GM18951 (cell line): ENCODE measurements around the gene PRMT7.
A peak's percentile ranks its signal among the peaks of the same experiment; 100 is the strongest.

Source experiments
- POLR2A ChIP-seq: IDR thresholded peaks from 4 replicates; pipeline ENCODE4 v1.6.1; 2011; ENCODE audit warnings: mild to moderate bottlenecking; ENCODE audit not compliant: insufficient read length, insufficient read depth; ENCODE audit errors: extremely low read depth
- in situ Hi-C: fragments of 300-500 bp; cut with MboI; formaldehyde crosslinking; loops from one replicate; pipeline ENCODE4 v1.12.0; 2022; ENCODE audit warnings: low sequenced_read_pairs, mixed read lengths, inconsistent platforms; ENCODE audit not compliant: unreplicated experiment

Gene PRMT7, protein sequence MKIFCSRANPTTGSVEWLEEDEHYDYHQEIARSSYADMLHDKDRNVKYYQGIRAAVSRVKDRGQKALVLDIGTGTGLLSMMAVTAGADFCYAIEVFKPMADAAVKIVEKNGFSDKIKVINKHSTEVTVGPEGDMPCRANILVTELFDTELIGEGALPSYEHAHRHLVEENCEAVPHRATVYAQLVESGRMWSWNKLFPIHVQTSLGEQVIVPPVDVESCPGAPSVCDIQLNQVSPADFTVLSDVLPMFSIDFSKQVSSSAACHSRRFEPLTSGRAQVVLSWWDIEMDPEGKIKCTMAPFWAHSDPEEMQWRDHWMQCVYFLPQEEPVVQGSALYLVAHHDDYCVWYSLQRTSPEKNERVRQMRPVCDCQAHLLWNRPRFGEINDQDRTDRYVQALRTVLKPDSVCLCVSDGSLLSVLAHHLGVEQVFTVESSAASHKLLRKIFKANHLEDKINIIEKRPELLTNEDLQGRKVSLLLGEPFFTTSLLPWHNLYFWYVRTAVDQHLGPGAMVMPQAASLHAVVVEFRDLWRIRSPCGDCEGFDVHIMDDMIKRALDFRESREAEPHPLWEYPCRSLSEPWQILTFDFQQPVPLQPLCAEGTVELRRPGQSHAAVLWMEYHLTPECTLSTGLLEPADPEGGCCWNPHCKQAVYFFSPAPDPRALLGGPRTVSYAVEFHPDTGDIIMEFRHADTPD

DNA sequence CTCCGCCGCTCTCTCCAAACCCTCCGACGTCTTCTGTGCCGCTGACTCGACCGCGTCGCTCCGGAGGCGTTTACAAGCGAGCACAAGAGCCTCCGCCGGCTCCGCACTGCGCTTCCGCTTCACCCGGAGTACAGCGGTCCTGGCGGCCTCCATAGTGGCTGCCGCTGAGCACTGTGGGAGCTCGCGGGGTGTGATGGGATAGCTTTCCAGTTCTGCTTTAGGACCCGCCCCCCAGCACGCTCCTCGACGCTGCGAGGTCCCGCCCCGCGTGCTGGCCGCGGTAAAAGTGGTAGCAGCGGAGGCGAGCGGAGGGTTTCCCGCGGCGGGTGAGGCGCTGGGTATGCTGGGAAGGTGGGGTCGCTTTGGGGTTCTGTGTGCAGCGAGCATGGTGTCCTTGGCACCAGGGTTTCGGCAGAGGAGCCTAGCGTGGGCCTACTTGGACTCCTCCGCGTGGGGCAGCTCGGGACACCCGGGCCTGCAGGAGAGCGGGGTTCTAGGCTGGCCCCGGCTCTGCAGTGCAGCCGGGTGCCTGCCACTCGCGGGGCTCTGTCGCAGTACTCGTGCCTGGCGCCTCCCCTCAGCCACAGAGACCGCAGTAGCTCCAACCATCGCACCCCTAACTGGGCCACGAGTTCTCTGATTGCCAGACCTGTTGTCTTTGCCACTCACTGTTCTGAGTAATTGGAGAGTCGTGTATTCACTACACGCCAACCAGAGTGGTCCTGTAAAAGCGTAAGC is at the start of gene PRMT7, which contains the start of gene SLC7A6OS:
TSS of gene PRMT7 (plus strand) at position 246 of the 738 bp plus-strand sequence. CDS start 4,961 bp downstream, outside the sequence.
TSS of gene SLC7A6OS (minus strand) at position 173 of the 738 bp plus-strand sequence. CDS start at position 153, 20 bp downstream.
- TF ChIP-seq POLR2A, result peak; percentile 93
- in situ Hi-C loops, result no loop called here

DNA sequence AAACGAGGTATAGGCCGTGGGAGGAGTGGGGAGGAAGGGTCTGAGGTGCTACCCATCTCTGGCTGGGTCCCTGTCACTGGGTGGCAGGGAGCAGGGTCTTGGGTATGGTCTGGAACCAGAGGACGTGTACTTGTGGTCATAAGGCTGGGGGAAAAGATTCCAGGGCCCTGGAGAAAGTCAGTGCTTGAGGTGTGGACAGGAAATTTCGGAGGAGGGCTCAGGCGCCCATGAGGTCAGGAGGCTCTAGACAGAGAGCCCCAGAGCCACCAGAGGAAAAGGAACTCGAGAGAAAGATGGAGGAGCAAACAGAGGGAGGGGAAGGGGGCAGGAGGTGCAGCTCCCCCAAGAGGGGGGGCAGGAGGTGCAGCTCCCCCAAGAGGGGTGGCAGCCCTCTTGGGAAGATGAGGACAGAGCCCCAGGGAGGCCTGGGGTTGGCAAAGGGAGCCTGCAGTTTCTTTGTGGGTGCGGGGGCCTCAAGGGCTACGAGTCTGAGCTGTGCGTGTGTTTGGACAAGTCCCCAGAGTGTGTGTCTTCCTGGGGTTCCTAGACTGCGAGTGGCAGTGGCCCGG is 47.2 kb upstream of the PRMT7 start:
- in situ Hi-C loops, result loop anchor here (5.0 kb wide), 1 partner anchor 69 kb away; no protein-coding TSS in a partner anchor

DNA sequence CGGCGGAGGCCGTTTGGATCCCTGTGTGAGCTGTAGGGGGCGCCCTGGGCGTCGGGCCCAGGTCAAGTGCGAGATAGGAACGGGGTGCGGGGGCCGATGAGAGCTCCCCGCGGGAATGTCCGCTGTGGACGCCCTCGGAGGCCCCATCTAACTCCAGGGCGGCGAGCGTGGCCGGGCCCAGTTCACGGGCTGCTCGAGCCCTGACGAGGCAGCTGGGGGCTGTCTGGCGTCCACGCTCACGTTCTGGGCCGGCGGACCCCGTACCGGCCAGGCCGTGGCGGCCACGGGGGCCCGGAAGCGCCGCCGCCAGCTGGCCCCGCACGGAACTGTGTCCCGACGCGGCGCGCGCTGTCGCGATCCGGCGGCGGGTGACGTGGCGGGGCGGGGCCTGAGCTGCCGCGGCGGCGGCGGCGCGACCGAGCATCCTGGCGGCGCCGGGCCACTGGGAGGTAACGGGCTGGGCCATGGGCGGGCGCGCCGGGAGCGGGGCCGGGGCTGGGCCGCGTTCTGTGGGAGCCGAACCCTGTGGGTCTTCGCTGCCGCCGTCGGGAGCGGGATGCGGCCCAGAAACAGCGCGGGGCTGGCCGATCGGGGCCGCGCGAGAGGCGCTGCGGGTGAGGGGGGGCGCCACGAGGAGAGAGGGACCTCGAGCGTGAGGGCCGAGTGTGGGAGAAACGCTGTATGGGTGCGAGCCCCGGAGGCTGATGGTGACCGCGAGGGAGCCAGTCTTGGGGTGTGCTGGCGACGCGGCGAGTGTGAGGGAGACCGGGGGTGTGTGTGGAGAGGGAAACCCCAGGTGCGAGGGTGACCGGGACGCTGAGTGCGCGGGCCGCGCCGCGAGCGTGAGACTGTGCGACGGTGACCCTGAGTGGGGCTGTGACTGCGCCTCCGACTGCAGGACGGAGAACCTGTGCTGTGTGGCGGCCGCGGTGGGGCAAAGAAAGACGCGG is 46.4 kb upstream of the PRMT7 start, which contains the start of gene SLC7A6:
TSS of gene SLC7A6 (plus strand) at position 399 of the 950 bp plus-strand sequence. CDS start 10,201 bp downstream, outside the sequence.
- TF ChIP-seq POLR2A, result peak; percentile 86
- in situ Hi-C loops, result loop anchor here (5.0 kb wide), 1 partner anchor 68 kb away; no protein-coding TSS in a partner anchor

More for the DNA sequence above, 47.2 kb upstream of the PRMT7 start:
- no peak for TF ChIP-seq POLR2A

DNA sequence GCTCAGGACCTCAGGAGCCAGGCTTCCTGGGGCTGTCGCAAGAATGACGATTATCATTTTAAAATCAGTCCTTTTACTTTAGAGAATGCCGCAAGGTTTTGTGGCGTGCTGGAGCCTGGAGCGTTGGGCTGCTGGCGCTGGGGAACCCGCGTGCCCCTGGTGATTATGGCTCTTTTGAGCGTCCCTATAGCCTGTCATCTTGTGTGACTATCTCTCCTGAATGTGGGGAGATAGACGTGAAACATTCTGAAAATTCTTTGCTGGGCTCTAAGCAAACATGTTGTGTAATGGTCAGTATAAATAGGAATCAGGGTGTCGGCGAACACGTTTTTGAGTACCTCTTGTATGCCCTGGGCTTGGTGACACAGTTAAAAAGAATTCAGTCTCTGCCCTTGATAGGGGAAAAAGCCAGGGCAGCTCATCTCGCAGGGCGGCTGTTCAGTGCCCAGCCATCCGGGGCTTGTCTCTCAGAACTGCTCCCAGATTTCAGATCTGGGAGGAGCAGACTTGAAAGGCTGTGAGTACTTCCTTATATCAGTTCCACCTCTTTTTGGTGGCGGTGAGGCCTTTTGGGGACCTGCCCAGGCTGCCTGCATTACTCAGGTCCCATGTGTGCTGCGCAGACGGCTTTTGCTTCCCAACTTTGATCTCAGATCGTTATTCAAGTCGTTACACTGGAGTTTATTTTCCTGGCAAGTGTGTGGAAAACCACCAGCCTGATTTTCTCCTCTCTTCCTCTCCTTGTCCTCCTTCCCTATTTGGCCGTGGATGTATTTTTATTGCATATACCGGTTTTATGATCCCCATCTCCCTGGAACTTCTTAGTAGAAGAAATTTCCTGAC is 45.5 kb upstream of the PRMT7 start:
- peak; percentile 53 for TF ChIP-seq POLR2A
- in situ Hi-C loops, result no loop called here

DNA sequence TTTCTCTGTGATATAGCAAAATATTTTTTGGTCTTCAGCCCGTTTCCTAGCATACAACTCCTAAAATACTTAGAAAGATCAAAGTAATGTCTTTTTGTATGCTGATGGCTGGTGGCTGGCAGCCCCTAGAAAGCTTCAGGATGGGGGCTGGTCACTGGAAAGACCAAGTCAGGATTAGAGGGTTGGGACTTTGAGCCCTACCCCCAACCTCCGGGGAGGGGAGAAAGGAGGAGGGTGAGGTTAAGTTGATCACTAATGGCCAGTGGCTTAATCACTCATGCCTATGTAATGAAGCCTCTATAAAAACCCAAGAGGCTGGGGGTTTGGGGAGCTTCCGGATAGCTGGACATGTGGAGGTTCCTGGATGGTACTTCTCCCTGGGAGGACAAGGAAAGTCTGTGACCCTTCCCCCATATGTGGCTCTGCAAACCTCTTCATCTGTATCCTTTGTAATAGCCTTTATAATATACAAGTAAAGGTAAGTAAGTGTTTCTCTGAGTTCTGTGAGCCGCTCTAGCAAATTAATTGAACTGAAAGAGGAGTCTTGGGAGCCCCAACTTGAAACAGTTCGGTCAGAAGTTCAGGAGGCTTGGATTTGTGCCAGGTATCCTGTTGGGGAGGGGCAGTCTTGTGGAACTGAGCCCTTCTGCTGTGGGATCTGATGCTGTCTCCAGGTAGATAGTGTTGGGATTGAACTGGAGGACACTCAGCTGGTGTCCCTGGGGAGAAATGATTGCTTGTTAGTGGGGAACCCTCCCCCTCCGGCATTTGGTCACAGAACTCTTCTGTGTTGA is 43.0 kb upstream of the PRMT7 start:
- no peak for TF ChIP-seq POLR2A
- in situ Hi-C loops, result no loop called here

DNA sequence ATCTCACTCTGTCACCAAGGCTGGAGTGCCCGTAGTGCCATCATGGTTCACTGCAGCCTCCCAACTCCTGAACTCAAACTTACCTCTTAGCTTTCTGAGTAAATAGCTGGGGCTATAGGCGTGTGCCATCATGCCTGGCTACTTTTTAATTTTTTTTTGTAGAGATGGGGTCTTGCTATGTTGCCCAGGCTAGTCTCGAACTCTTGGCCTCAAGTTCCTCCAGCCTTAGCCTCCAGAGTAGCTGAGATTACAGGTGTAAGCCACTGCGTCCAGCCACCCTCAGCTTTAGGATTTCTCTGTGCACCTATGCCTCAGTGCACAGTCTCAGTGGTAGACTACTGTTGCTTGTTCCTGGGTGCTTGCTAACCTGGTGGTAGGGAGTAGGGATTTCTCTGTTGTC is 41.0 kb upstream of the PRMT7 start:
- in situ Hi-C loops, result no loop called here

DNA sequence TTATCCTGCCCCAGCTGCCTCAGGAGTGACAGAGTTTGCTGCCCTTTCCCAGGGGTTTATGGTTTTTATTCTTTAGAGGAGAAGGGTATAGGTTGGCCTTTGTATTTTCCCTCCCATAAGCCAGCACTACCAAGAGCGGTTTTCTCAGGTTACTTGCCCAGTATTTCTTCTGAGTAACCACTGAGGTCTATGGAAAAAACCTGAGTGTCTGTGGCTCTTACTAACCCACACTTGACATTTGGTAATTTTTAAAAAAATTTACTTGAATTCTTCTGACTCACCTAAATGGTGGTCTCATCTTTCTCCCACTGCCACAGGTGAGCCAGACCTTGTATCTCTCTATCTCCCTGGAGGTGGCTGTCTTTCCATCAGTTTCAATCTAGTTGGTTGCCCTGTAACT is 40.5 kb upstream of the PRMT7 start:
- TF ChIP-seq POLR2A, result no peak
- in situ Hi-C loops, result no loop called here

More for the DNA sequence above, 41.0 kb upstream of the PRMT7 start:
- TF ChIP-seq POLR2A, result no peak

DNA sequence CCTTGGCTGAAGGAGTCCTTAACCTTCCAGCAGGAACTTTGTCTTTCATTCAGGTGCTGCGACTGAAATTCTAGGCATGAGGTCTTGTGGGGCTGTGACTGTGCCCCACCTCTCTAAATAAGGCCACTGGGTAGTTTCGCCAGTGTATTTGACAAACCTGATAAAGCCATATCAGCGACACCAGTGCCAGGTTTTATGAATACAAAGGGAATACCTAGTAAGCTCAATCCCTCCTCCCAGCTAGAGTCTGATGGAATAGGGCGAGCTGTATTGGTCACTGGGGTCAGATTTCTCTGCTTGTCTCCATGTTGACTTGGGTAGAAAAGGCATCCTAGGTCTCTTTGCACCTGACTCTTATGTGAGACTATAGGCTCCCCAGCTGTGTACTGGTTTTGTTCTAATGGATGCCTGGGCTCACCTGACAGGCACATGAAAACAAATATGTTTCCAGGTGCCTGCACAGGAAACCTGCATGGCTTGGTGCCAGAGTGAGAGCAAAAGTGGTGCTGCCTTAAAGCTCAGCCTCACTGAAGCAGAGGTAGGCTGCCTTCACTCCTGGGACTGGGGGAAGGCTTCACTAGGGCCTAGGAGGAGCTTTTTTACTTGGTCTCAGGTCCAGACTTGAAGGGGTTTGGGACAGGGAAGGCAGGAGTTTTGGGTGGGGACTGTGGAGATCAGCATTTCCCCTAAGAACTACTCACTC is 38.2 kb upstream of the PRMT7 start:
- in situ Hi-C loops, result no loop called here
- no peak for TF ChIP-seq POLR2A

DNA sequence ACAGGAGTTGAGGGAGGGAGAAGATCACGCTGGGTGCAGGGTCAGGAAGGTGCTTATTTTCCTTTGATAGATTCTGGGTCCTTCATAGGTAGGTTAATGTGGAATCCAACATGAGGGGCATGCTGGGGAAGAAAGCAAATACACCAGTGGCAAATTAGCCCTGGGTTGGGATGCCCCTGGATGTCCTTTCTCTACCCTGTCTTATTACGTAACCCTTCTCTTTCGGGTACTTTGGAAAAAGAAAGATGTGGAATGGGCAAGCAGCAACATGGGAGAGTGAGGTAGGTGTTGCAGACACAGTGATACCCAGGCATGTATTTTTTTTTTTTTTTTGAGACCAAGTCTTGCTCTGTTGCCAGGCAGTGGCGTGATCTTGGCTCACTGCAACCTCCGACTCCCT is 37.4 kb upstream of the PRMT7 start:
- in situ Hi-C loops, result no loop called here
- no peak for TF ChIP-seq POLR2A

DNA sequence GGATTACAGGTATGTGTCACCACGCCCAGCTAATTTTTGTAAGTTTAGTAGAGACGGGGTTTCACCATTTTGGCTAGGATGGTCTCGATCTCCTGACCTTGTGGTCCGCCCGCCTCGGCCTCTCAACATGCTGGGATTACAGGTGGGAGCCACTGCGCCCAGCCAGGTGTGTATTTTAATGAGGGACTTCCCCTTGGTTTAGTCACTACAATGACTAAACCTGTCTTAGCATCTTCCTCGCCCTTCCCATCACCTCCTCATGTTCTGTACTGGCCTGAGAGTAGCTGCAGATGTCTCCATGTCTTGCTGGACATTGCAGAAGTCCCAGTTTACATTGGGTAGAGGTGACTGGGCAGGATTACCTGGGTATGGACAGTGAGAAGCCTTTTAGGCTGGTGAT is 36.9 kb upstream of the PRMT7 start:
- in situ Hi-C loops, result no loop called here
- TF ChIP-seq POLR2A, result no peak
